Measurements from ENCODE around the gene CEP57.

CEP57 gene

GRCh38 chr11:95790123-95790932 is at the start of gene CEP57:
CEP57 (plus strand) TSS chr11:95790498; CDS start chr11:95790699, 201 bp downstream.
- Histone ChIP-seq H3K27me3 (ENCODE audit: control insufficient read depth in 1 of 2, insufficient read depth in 2 of 2, low read length in 2 of 2) (no peaks in the 10 kb centered on the region), H3K4me1 (ENCODE audit: control insufficient read depth in 1 of 2, insufficient read depth in 2 of 2, low read length in 2 of 2) (peaks cover 24 to 43% of the 10 kb centered on the region in 2 donors), H3K9ac (ENCODE audit: low read depth in 1 of 2, low read length in 2 of 2) (peak within 1 kb of the TSS; percentile 94 to 95), H3K9me3 (ENCODE audit: control insufficient read depth in 1 of 2, low read length in 2 of 2) (no peaks in the 10 kb centered on the region), H3K36me3 (ENCODE audit: control insufficient read depth in 1 of 2, insufficient read depth in 2 of 2, low read length in 2 of 2) (peaks cover 2 to 10% of the 10 kb centered on the region in 2 donors), H3K27ac (ENCODE audit: low read depth, low read length) (peak within 1 kb of the TSS; percentile 100), H3K4me3 (ENCODE audit: low read depth in 1 of 2, low read length in 2 of 2) (peak within 1 kb of the TSS; percentile 87 to 92)

- no peak overlapping the region for H3K27ac ChIP-seq (ENCODE audit: low read depth, low read length)
- no peaks in the 10 kb centered on the region for H3K9me3 ChIP-seq (ENCODE audit: control insufficient read depth in 1 of 2, low read length in 2 of 2)
- no peak overlapping the region for H3K9ac ChIP-seq (ENCODE audit: low read depth in 1 of 2, low read length in 2 of 2)
- H3K27me3 ChIP-seq (ENCODE audit: control insufficient read depth in 1 of 2, insufficient read depth in 2 of 2, low read length in 2 of 2) = no peaks in the 10 kb centered on the region
- H3K4me1 ChIP-seq (ENCODE audit: control insufficient read depth in 1 of 2, insufficient read depth in 2 of 2, low read length in 2 of 2) = no peaks in the 10 kb centered on the region
- H3K36me3 ChIP-seq (ENCODE audit: control insufficient read depth in 1 of 2, insufficient read depth in 2 of 2, low read length in 2 of 2) = no peaks in the 10 kb centered on the region
- no peak overlapping the region for H3K4me3 ChIP-seq (ENCODE audit: low read depth in 1 of 2, low read length in 2 of 2)
Observed at GRCh38 chr11:95750101-95750500, 40.2 kb upstream of the CEP57 start.

GRCh38 chr11:95751515-95751914 is 38.8 kb upstream of the CEP57 start:
- H3K27ac ChIP-seq (ENCODE audit: low read depth, low read length) = no peak overlapping the region
- H3K9me3 ChIP-seq (ENCODE audit: control insufficient read depth in 1 of 2, low read length in 2 of 2) = no peaks in the 10 kb centered on the region
- no peaks in the 10 kb centered on the region for H3K4me1 ChIP-seq (ENCODE audit: control insufficient read depth in 1 of 2, insufficient read depth in 2 of 2, low read length in 2 of 2)
- no peaks in the 10 kb centered on the region for H3K27me3 ChIP-seq (ENCODE audit: control insufficient read depth in 1 of 2, insufficient read depth in 2 of 2, low read length in 2 of 2)
- H3K36me3 ChIP-seq (ENCODE audit: control insufficient read depth in 1 of 2, insufficient read depth in 2 of 2, low read length in 2 of 2) = no peaks in the 10 kb centered on the region
- no peak overlapping the region for H3K9ac ChIP-seq (ENCODE audit: low read depth in 1 of 2, low read length in 2 of 2)
- H3K4me3 ChIP-seq (ENCODE audit: low read depth in 1 of 2, low read length in 2 of 2) = no peak overlapping the region

- H3K27me3 ChIP-seq (ENCODE audit: control insufficient read depth in 1 of 2, insufficient read depth in 2 of 2, low read length in 2 of 2) = no peaks in the 10 kb centered on the region
Observed at GRCh38 chr11:95760941-95761340, 29.4 kb upstream of the CEP57 start.

GRCh38 chr11:95762534-95762933 is 27.8 kb upstream of the CEP57 start:
- Histone ChIP-seq H3K27me3 (ENCODE audit: control insufficient read depth in 1 of 2, insufficient read depth in 2 of 2, low read length in 2 of 2) (no peaks in the 10 kb centered on the region), H3K4me3 (ENCODE audit: low read depth in 1 of 2, low read length in 2 of 2) (no peak overlapping the region)

More at GRCh38 chr11:95760941-95761340, 29.4 kb upstream of the CEP57 start:
- Histone ChIP-seq H3K4me1 (ENCODE audit: control insufficient read depth in 1 of 2, insufficient read depth in 2 of 2, low read length in 2 of 2) (no peaks in the 10 kb centered on the region), H3K9ac (ENCODE audit: low read depth in 1 of 2, low read length in 2 of 2) (no peak overlapping the region), H3K27ac (ENCODE audit: low read depth, low read length) (no peak overlapping the region), H3K36me3 (ENCODE audit: control insufficient read depth in 1 of 2, insufficient read depth in 2 of 2, low read length in 2 of 2) (no peaks in the 10 kb centered on the region), H3K9me3 (ENCODE audit: control insufficient read depth in 1 of 2, low read length in 2 of 2) (no peaks in the 10 kb centered on the region), H3K4me3 (ENCODE audit: low read depth in 1 of 2, low read length in 2 of 2) (no peak overlapping the region)

GRCh38 chr11:95764267-95764898 is 25.9 kb upstream of the CEP57 start:
- Histone ChIP-seq H3K36me3 (ENCODE audit: control insufficient read depth in 1 of 2, insufficient read depth in 2 of 2, low read length in 2 of 2) (peaks cover 4 to 9% of the 10 kb centered on the region in 2 donors), H3K9ac (ENCODE audit: low read depth in 1 of 2, low read length in 2 of 2) (no peak overlapping the region)

More at GRCh38 chr11:95762534-95762933, 27.8 kb upstream of the CEP57 start:
- peaks cover 0 to 1% of the 10 kb centered on the region in 2 donors for H3K36me3 ChIP-seq (ENCODE audit: control insufficient read depth in 1 of 2, insufficient read depth in 2 of 2, low read length in 2 of 2)
- no peaks in the 10 kb centered on the region for H3K4me1 ChIP-seq (ENCODE audit: control insufficient read depth in 1 of 2, insufficient read depth in 2 of 2, low read length in 2 of 2)
- no peaks in the 10 kb centered on the region for H3K9me3 ChIP-seq (ENCODE audit: control insufficient read depth in 1 of 2, low read length in 2 of 2)
- no peak overlapping the region for H3K27ac ChIP-seq (ENCODE audit: low read depth, low read length)
- H3K9ac ChIP-seq (ENCODE audit: low read depth in 1 of 2, low read length in 2 of 2) = no peak overlapping the region

GRCh38 chr11:95766701-95767100 is 23.6 kb upstream of the CEP57 start:
- H3K27me3 ChIP-seq (ENCODE audit: control insufficient read depth in 1 of 2, insufficient read depth in 2 of 2, low read length in 2 of 2) = no peaks in the 10 kb centered on the region
- no peaks in the 10 kb centered on the region for H3K9me3 ChIP-seq (ENCODE audit: control insufficient read depth in 1 of 2, low read length in 2 of 2)
- H3K36me3 ChIP-seq (ENCODE audit: control insufficient read depth in 1 of 2, insufficient read depth in 2 of 2, low read length in 2 of 2) = peaks cover 12 to 22% of the 10 kb centered on the region in 2 donors
- no peak overlapping the region for H3K27ac ChIP-seq (ENCODE audit: low read depth, low read length)
- H3K4me1 ChIP-seq (ENCODE audit: control insufficient read depth in 1 of 2, insufficient read depth in 2 of 2, low read length in 2 of 2) = no peaks in the 10 kb centered on the region
- H3K9ac ChIP-seq (ENCODE audit: low read depth in 1 of 2, low read length in 2 of 2) = no peak overlapping the region
- no peak overlapping the region for H3K4me3 ChIP-seq (ENCODE audit: low read depth in 1 of 2, low read length in 2 of 2)

More at GRCh38 chr11:95764267-95764898, 25.9 kb upstream of the CEP57 start:
- no peak overlapping the region for H3K27ac ChIP-seq (ENCODE audit: low read depth, low read length)
- H3K27me3 ChIP-seq (ENCODE audit: control insufficient read depth in 1 of 2, insufficient read depth in 2 of 2, low read length in 2 of 2) = no peaks in the 10 kb centered on the region
- no peaks in the 10 kb centered on the region for H3K9me3 ChIP-seq (ENCODE audit: control insufficient read depth in 1 of 2, low read length in 2 of 2)
- H3K4me1 ChIP-seq (ENCODE audit: control insufficient read depth in 1 of 2, insufficient read depth in 2 of 2, low read length in 2 of 2) = no peaks in the 10 kb centered on the region
- no peak overlapping the region for H3K4me3 ChIP-seq (ENCODE audit: low read depth in 1 of 2, low read length in 2 of 2)

GRCh38 chr11:95767498-95767897 is 22.8 kb upstream of the CEP57 start:
- Histone ChIP-seq H3K9ac (ENCODE audit: low read depth in 1 of 2, low read length in 2 of 2) (no peak overlapping the region), H3K4me1 (ENCODE audit: control insufficient read depth in 1 of 2, insufficient read depth in 2 of 2, low read length in 2 of 2) (no peaks in the 10 kb centered on the region), H3K27me3 (ENCODE audit: control insufficient read depth in 1 of 2, insufficient read depth in 2 of 2, low read length in 2 of 2) (no peaks in the 10 kb centered on the region), H3K27ac (ENCODE audit: low read depth, low read length) (no peak overlapping the region), H3K36me3 (ENCODE audit: control insufficient read depth in 1 of 2, insufficient read depth in 2 of 2, low read length in 2 of 2) (peaks cover 12 to 27% of the 10 kb centered on the region in 2 donors), H3K9me3 (ENCODE audit: control insufficient read depth in 1 of 2, low read length in 2 of 2) (no peaks in the 10 kb centered on the region), H3K4me3 (ENCODE audit: low read depth in 1 of 2, low read length in 2 of 2) (no peak overlapping the region)

GRCh38 chr11:95768521-95768920 is 21.8 kb upstream of the CEP57 start:
- Histone ChIP-seq H3K4me3 (ENCODE audit: low read depth in 1 of 2, low read length in 2 of 2) (no peak overlapping the region), H3K36me3 (ENCODE audit: control insufficient read depth in 1 of 2, insufficient read depth in 2 of 2, low read length in 2 of 2) (peaks cover 14 to 30% of the 10 kb centered on the region in 2 donors), H3K9me3 (ENCODE audit: control insufficient read depth in 1 of 2, low read length in 2 of 2) (no peaks in the 10 kb centered on the region), H3K9ac (ENCODE audit: low read depth in 1 of 2, low read length in 2 of 2) (no peak overlapping the region), H3K4me1 (ENCODE audit: control insufficient read depth in 1 of 2, insufficient read depth in 2 of 2, low read length in 2 of 2) (no peaks in the 10 kb centered on the region), H3K27ac (ENCODE audit: low read depth, low read length) (no peak overlapping the region), H3K27me3 (ENCODE audit: control insufficient read depth in 1 of 2, insufficient read depth in 2 of 2, low read length in 2 of 2) (no peaks in the 10 kb centered on the region)

GRCh38 chr11:95776859-95777258 is 13.4 kb upstream of the CEP57 start:
- H3K4me3 ChIP-seq (ENCODE audit: low read depth in 1 of 2, low read length in 2 of 2) = no peak overlapping the region
- no peak overlapping the region for H3K27ac ChIP-seq (ENCODE audit: low read depth, low read length)
- peaks cover 0 to 9% of the 10 kb centered on the region in 2 donors for H3K4me1 ChIP-seq (ENCODE audit: control insufficient read depth in 1 of 2, insufficient read depth in 2 of 2, low read length in 2 of 2)
- no peaks in the 10 kb centered on the region for H3K9me3 ChIP-seq (ENCODE audit: control insufficient read depth in 1 of 2, low read length in 2 of 2)
- H3K9ac ChIP-seq (ENCODE audit: low read depth in 1 of 2, low read length in 2 of 2) = no peak overlapping the region
- no peaks in the 10 kb centered on the region for H3K27me3 ChIP-seq (ENCODE audit: control insufficient read depth in 1 of 2, insufficient read depth in 2 of 2, low read length in 2 of 2)
- H3K36me3 ChIP-seq (ENCODE audit: control insufficient read depth in 1 of 2, insufficient read depth in 2 of 2, low read length in 2 of 2) = peaks cover 34 to 70% of the 10 kb centered on the region in 2 donors

Measured in duodenal mucosa (tissue), 2 donors.